ENCODE results near the gene STIM1. TPM values are rescaled to one million over a fixed set of nuclear protein-coding genes. Genes with fewer than 3 reads are reported as not detected.
A peak's percentile ranks its signal among the peaks of the same experiment; 100 is the strongest.

Gene STIM1
- total RNA-seq, 4 donors from 2014 or later, result 42.4 to 114 (median 72.8) TPM

DNA sequence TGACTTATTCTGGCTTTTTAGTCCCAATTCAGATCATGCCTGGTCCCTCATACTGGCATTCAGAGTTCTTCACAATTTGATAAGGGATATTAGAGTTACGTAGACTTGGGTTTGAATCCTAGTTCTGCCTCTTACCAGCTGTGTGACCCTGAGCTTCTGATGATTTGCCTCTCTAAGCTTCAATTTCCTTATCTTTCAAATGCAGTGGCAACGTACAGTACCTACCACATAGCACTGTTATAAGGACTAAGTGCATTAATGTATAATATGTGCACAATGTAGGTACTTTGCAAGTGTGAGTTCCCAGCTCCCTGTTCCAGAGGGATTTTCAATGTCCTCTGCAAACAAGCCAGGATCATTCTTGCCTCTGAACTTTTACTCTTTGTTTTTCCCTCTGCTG, 22.0 kb upstream of the STIM1 start:
- Histone ChIP-seq H3K9me3 (no peaks in the 10 kb centered on the region), H3K4me3 (no peak overlapping the region), H3K4me1 (peaks cover 0 to 77% (median 25%) of the 10 kb centered on the region in 3 donors), H3K27ac (no peak overlapping the region), H3K27me3 (no peaks in the 10 kb centered on the region), H3K36me3 (peaks cover 0 to 29% of the 10 kb centered on the region in 2 donors)
- ATAC-seq, result no peak
- WGBS, 2 donors (ENCODE audit: low coverage in 1 of 2), result 81 to 83% methylated on average over 1 to 2 of the region's 2 CpGs
- no peak for TF ChIP-seq POLR2AphosphoS5 (IDR thresholded peaks at IDR 0.05)
- TF ChIP-seq EP300 (IDR thresholded peaks at IDR 0.05), result no peak
- no peak for TF ChIP-seq CTCF (IDR thresholded peaks at IDR 0.05)
- TF ChIP-seq POLR2A (IDR thresholded peaks at IDR 0.05), result no peak

GRCh38 chr11:3834349-3834663, 21.2 kb upstream of the STIM1 start:
- Histone ChIP-seq H3K27me3 (no peaks in the 10 kb centered on the region), H3K4me1 (peaks cover 0 to 86% (median 25%) of the 10 kb centered on the region in 3 donors), H3K27ac (peak overlapping the region in 2 of 4 donors; percentile 37 to 43), H3K36me3 (peaks cover 0 to 25% of the 10 kb centered on the region in 2 donors), H3K9me3 (no peaks in the 10 kb centered on the region), H3K4me3 (no peak overlapping the region)
- WGBS, 2 donors (ENCODE audit: low coverage in 1 of 2), result 88 to 100% methylated on average over 3 of the region's 4 CpGs
- TF ChIP-seq CTCF (IDR thresholded peaks at IDR 0.05), result no peak
- no peak for TF ChIP-seq EP300 (IDR thresholded peaks at IDR 0.05)
- TF ChIP-seq POLR2AphosphoS5 (IDR thresholded peaks at IDR 0.05), result no peak
- TF ChIP-seq POLR2A (IDR thresholded peaks at IDR 0.05), result no peak
- no peak for ATAC-seq

- H3K27ac ChIP-seq, result peak overlapping the region in 3 of 4 donors; percentile 33 to 61 (median 43)
- H3K36me3 ChIP-seq, result peaks cover 0 to 19% of the 10 kb centered on the region in 2 donors
- H3K9me3 ChIP-seq, result no peaks in the 10 kb centered on the region
- no peak for TF ChIP-seq EP300 (IDR thresholded peaks at IDR 0.05)
- no peak for TF ChIP-seq POLR2A (IDR thresholded peaks at IDR 0.05)
- no peak for TF ChIP-seq CTCF (IDR thresholded peaks at IDR 0.05)
- TF ChIP-seq POLR2AphosphoS5 (IDR thresholded peaks at IDR 0.05), result no peak
- no peaks in the 10 kb centered on the region for H3K27me3 ChIP-seq
- H3K4me3 ChIP-seq, result no peak overlapping the region
- no peak for ATAC-seq
- H3K4me1 ChIP-seq, result peaks cover 0 to 91% (median 30%) of the 10 kb centered on the region in 3 donors
- 69 to 85% methylated on average over 4 of the region's 7 CpGs for WGBS, 2 donors (ENCODE audit: low coverage in 1 of 2)
Observed at GRCh38 chr11:3834664-3835461, 20.6 kb upstream of the STIM1 start.

DNA sequence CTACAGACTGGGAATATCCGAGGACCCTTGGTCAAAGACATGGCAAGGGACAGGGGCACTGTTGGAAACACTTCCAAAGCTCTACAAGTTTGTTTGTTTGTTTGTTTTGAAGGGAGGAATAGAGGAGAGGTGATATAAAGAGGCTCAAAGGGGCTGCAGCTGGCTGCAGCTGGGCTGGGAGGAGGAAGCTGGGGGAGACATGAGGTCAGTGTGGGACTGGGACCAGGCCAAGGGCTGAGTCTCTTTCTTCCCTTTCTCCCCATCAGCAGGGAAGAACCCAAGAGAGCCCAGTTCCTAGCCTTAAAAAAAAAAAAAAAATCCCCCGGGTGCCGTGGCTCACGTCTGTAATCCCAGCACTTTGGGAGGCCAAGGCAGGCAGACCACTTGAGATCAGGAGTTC, 19.7 kb upstream of the STIM1 start:
- Histone ChIP-seq H3K27me3 (no peaks in the 10 kb centered on the region), H3K4me1 (peaks cover 0 to 94% (median 30%) of the 10 kb centered on the region in 3 donors), H3K36me3 (peaks cover 0 to 10% of the 10 kb centered on the region in 2 donors), H3K9me3 (no peaks in the 10 kb centered on the region), H3K27ac (peak overlapping the region in 3 of 4 donors; percentile 33 to 61 (median 34)), H3K4me3 (no peak overlapping the region)
- no peak for TF ChIP-seq CTCF (IDR thresholded peaks at IDR 0.05)
- no peak for TF ChIP-seq POLR2A (IDR thresholded peaks at IDR 0.05)
- TF ChIP-seq POLR2AphosphoS5 (IDR thresholded peaks at IDR 0.05), result no peak
- no peak for TF ChIP-seq EP300 (IDR thresholded peaks at IDR 0.05)
- no peak for ATAC-seq
- WGBS, 2 donors (ENCODE audit: low coverage in 1 of 2), result 83% methylated on average over 1 of the region's 4 CpGs; no CpG with 5 or more reads in 1 of the 2 donors

DNA sequence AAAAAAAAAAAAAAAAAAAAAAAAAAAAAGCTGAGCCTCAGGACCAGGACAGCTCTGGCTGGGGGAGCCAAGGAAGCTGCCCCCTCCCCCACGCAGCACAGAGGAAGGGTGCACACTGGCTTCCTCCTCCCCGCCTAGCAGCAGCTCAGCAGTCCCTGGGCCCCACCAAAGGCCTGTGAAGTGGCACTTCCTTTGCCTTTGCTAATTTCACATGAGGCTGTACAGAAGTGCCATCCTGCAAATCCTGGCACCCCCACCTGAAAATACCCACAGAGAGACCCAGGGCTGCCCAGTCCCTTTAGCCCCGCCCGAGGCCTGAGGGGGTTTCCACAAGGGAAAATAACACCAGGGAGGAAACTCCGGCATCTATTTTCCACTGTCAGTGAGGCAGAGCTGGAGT, 18.6 kb upstream of the STIM1 start:
- Histone ChIP-seq H3K4me3 (no peak overlapping the region), H3K36me3 (peaks cover 0 to 6% of the 10 kb centered on the region in 2 donors), H3K9me3 (no peaks in the 10 kb centered on the region), H3K27me3 (no peaks in the 10 kb centered on the region), H3K27ac (peak overlapping the region in 3 of 4 donors; percentile 16 to 97 (median 25)), H3K4me1 (peaks cover 0 to 89% (median 30%) of the 10 kb centered on the region in 3 donors)
- no peak for ATAC-seq
- WGBS, 2 donors (ENCODE audit: low coverage in 1 of 2), result 0 to 100% methylated on average over 1 of the region's 5 CpGs
- TF ChIP-seq POLR2AphosphoS5 (IDR thresholded peaks at IDR 0.05) (no peak), POLR2A (IDR thresholded peaks at IDR 0.05) (no peak), CTCF (IDR thresholded peaks at IDR 0.05) (no peak), EP300 (IDR thresholded peaks at IDR 0.05) (no peak)

All from gastroesophageal sphincter (tissue), 4 donors.